A673 (cell line): ENCODE data around the gene IGFBP2.

Experiments
- EZH2 ChIP-seq: fragments of 200-600 bp; sonication (generic); IDR thresholded peaks from 2 replicates; pipeline ENCODE4 v1.6.1; 2017; ENCODE audit warnings: borderline replicate concordance, low read depth, mild to moderate bottlenecking, mixed read lengths, antibody characterized with exemption, low read length; ENCODE audit not compliant: poor library complexity, severe bottlenecking
- TF ChIP-seq, protein P1 (sequence below): fragments of 300-800, 200-600 bp; sonication (generic); conservative IDR thresholded peaks from 2 replicates; pipeline ENCODE4 v1.5.1; 2017; ENCODE audit warnings: low read depth, mild to moderate bottlenecking, antibody characterized with exemption, low read length, moderate library complexity, mixed read lengths

DNA sequence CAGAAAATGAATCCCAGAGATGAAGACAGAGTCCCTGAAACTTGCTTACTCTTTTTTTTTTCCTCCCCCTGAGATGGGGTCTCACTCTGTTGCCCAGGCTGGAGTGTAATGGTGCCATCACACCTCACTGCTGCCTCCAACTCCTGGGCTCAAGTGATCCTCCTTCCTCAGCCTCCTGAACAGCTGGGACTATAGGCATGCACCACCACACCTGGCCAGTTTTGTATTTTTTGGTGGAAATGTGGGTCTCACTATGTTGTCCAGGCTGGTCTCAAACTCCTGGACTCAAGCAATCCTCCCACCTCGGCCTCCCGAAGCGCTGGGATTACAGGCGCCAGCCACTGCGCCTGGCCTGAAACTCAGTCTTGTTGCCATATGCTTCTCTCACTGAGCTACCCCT lies 27.8 kb downstream of the IGFBP2 start:
- TF ChIP-seq, protein P1, sequence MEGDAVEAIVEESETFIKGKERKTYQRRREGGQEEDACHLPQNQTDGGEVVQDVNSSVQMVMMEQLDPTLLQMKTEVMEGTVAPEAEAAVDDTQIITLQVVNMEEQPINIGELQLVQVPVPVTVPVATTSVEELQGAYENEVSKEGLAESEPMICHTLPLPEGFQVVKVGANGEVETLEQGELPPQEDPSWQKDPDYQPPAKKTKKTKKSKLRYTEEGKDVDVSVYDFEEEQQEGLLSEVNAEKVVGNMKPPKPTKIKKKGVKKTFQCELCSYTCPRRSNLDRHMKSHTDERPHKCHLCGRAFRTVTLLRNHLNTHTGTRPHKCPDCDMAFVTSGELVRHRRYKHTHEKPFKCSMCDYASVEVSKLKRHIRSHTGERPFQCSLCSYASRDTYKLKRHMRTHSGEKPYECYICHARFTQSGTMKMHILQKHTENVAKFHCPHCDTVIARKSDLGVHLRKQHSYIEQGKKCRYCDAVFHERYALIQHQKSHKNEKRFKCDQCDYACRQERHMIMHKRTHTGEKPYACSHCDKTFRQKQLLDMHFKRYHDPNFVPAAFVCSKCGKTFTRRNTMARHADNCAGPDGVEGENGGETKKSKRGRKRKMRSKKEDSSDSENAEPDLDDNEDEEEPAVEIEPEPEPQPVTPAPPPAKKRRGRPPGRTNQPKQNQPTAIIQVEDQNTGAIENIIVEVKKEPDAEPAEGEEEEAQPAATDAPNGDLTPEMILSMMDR = no peak
- TF ChIP-seq EZH2 = no peak
